Lower leg skin (tissue), 4 donors: ENCODE measurements around the gene AP3D1. TPM values are rescaled to one million over a fixed set of nuclear protein-coding genes. Genes with fewer than 3 reads are reported as not detected.

Source experiments
- DNase-seq, 2 donors: peaks; one replicate each; pipeline ENCODE4 v3.0.0-alpha.2; 2019; ENCODE audit warnings: low spot score in 2 of 2
- H3K4me3 ChIP-seq: fragments of 200-600 bp; sonication (generic); 2 replicates; pipeline ENCODE4 v1.5.1; 2017; ENCODE audit warnings: mild to moderate bottlenecking, low read depth; ENCODE audit not compliant: poor library complexity, severe bottlenecking
- CTCF ChIP-seq, 3 donors: fragments of 450-650 bp; IDR thresholded peaks; one replicate each; pipeline ENCODE4 v1.5.1; 2016; ENCODE audit warnings: antibody characterized with exemption in 3 of 3, mild to moderate bottlenecking in 3 of 3, moderate library complexity in 2 of 3
- POLR2A ChIP-seq, 2 donors: fragments of 450-650 bp; IDR thresholded peaks; one replicate each; pipeline ENCODE4 v1.6.1; 2016 to 2017; ENCODE audit warnings: antibody characterized with exemption in 2 of 2, mild to moderate bottlenecking in 1 of 2, moderate library complexity in 1 of 2
- WGBS, 2 donors: methylation state at CpG; one replicate each; pipeline ENCODE4 v1.1.5; 2018; 5-methylcytosine and 5-hydroxymethylcytosine counted together
- intact Hi-C: fragments of 100-400 bp; cut with DNase I; formaldehyde crosslinking; loops from one replicate; pipeline ENCODE4 v1.15.0; 2023; ENCODE audit warnings: low total_unique reads
- total RNA-seq, 4 donors: library from RNA; depleted of rRNA; stranded (reverse); fragments of >200 nt; gene quantifications; one replicate each; pipeline ENCODE4 v1.1.0, GENCODE V29; 2016

AP3D1 gene
- total RNA-seq, 4 donors from 2014 or later = 46.5 to 84.7 (median 71.8) TPM

GRCh38 chr19:2142173-2142829 is 9.1 kb downstream of the AP3D1 start:
- H3K4me3 ChIP-seq = no peak overlapping the region
- DNase-seq = no peak
- TF ChIP-seq CTCF (IDR thresholded peaks at IDR 0.05) = no peak
- no peak for TF ChIP-seq POLR2A (IDR thresholded peaks at IDR 0.05)
- 94 to 98% methylated on average over 15 of the region's 15 CpGs for WGBS, 2 donors
- intact Hi-C loops = loop anchor here (10.0 kb wide), 1 partner anchor 262 kb away; no protein-coding TSS in a partner anchor

- intact Hi-C loops = loop anchor here (10.0 kb wide), 1 partner anchor 265 kb away; no protein-coding TSS in a partner anchor
- TF ChIP-seq CTCF (IDR thresholded peaks at IDR 0.05) = no peak
- no peak for TF ChIP-seq POLR2A (IDR thresholded peaks at IDR 0.05)
- no peak for DNase-seq
- H3K4me3 ChIP-seq = no peak overlapping the region
- 82 to 84% methylated on average over 14 of the region's 14 CpGs for WGBS, 2 donors
Measured at GRCh38 chr19:2140138-2140569, 11.2 kb downstream of the AP3D1 start.

- no peak overlapping the region for H3K4me3 ChIP-seq
- WGBS, 2 donors = 82 to 84% methylated on average over 21 to 22 of the region's 22 CpGs
- TF ChIP-seq CTCF (IDR thresholded peaks at IDR 0.05) (no peak), POLR2A (IDR thresholded peaks at IDR 0.05) (no peak)
- no peak for DNase-seq
- intact Hi-C loops = loop anchor here (10.0 kb wide), 1 partner anchor 265 kb away; no protein-coding TSS in a partner anchor
Measured at GRCh38 chr19:2139385-2140137, 11.8 kb downstream of the AP3D1 start.

GRCh38 chr19:2138061-2138728 is 13.2 kb downstream of the AP3D1 start:
- intact Hi-C loops = no loop called here
- 87 to 89% methylated on average over 19 to 23 of the region's 23 CpGs for WGBS, 2 donors
- H3K4me3 ChIP-seq = no peak overlapping the region
- DNase-seq = no peak
- no peak for TF ChIP-seq CTCF (IDR thresholded peaks at IDR 0.05)
- TF ChIP-seq POLR2A (IDR thresholded peaks at IDR 0.05) = no peak

GRCh38 chr19:2136796-2137195 is 14.6 kb downstream of the AP3D1 start:
- no peak for DNase-seq
- no peak overlapping the region for H3K4me3 ChIP-seq
- WGBS, 2 donors = 90 to 91% methylated on average over 20 to 23 of the region's 23 CpGs
- intact Hi-C loops = no loop called here
- TF ChIP-seq CTCF (IDR thresholded peaks at IDR 0.05) = no peak
- TF ChIP-seq POLR2A (IDR thresholded peaks at IDR 0.05) = no peak
